ENCODE measurements around the gene TOMM22. TPM values are rescaled to one million over a fixed set of nuclear protein-coding genes. Genes with fewer than 3 reads are reported as not detected.
"Not testable (repeated sequence)": the region's sequence is repeated elsewhere in the genome, so short reads cannot be mapped to it uniquely, and the experiment has no call there.

TOMM22 gene
- 55.7 TPM for total RNA-seq
- long read RNA-seq, transcript TOMM22-201 (4 exons, 2,040 nt) = major isoform, 48 of 51 reads
- long read RNA-seq, partial matches to known transcripts = 1 of 51 reads
- long read RNA-seq, other reads (novel, unspliced or antisense) = 1 of 51 reads

DNA sequence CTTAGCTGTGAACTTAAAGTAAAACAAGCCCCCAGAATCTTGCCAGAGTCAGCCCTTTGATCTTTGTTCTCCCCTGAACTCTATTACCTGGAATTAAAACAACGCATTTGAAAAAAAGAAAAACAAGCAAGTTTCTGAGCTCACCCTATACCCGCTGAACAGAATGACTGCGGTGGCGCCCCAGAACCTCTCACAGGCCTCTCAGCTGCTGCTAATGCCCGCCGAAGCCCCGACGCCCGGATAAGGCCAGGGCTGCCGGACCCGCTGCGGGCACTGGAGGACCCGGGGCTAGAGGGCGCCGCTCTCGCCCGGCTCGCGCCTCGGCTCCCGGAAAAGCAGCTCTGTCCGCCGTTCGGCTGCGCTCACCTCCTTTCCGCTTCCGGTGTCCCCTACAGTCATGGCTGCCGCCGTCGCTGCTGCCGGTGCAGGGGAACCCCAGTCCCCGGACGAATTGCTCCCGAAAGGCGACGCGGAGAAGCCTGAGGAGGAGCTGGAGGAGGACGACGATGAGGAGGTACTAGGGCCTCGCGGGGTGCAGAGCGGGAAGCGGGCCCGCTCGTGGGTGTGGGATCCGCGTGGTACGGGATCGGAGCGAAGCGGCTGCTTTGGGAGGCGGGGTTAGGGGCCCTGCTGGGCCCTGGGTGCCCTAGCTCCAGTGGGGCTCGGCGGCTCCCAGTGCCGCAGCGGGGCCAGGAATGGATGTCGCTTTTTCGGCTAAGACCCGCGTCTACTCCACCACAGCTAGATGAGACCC, at the start of gene TOMM22:
Gene TOMM22 (plus strand): TSS at position 376 of the 754 bp plus-strand sequence. CDS start 22 bp downstream, at position 398.
- intact Hi-C loops (cut with DNase I) = no loop called here
- DNase-seq (ENCODE audit: low spot score) = peak; percentile 97

DNA sequence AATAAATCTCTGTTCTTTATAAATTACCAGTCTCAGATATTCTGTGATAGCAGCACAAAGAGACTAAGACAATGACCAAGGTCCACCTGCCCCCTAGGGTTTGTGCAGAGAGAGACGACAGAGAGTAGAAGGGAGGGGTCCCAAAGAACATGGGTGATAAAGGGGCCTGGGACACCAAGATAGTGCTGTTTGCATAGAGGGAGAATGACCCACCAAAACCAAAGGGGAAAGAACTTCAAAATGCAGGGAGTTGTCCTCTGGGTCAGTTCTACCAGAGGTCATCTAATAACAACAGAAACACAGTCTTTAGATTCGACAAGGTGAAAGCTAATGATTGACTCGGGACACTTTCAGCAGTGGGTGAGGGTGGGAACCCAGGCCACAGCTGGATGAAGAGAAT, 49.2 kb upstream of the TOMM22 start:
- no peak for DNase-seq (ENCODE audit: low spot score)
- intact Hi-C loops (cut with DNase I) = no loop called here

DNA sequence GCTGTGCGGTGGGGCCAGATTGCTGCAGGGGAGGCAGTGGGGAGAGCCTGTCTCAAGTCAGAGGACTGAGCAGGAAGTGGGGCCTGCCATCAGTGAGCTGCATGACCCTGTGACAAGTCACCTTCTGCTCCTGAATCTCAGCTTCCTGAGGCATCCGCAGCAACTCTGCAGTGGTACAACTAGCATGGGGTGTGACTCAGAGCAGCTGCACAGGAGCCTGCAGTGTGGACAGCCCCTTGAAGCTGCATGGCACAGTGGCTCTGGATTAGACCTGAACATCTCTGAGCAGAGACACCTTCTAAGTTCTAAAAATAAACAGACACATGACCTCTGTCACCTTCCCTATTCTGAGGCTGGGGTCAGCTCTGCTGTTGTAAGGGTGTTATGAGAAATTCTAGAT, 43.5 kb upstream of the TOMM22 start:
- DNase-seq (ENCODE audit: low spot score) = no peak
- intact Hi-C loops (cut with DNase I) = no loop called here

DNA sequence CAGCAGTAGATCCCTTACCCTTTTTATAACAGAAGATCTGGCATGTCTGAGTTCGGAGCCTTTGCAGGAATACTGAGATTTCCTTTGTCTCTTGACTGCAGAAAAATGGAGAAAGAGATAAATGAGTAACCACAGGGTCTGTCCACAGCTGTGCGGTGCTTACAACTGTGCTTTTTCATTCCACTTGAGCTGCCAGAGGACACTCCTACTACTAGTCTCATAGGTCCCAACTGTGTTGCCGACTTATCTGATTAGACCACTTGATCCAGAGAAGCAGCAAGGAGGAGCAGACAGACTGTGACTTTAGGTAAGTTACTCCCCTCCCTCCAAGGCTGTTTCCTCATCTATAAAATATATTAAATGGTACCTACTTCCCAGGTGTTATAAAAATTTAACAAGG, 43.0 kb upstream of the TOMM22 start:
- intact Hi-C loops (cut with DNase I) = no loop called here
- DNase-seq (ENCODE audit: low spot score) = no peak

DNA sequence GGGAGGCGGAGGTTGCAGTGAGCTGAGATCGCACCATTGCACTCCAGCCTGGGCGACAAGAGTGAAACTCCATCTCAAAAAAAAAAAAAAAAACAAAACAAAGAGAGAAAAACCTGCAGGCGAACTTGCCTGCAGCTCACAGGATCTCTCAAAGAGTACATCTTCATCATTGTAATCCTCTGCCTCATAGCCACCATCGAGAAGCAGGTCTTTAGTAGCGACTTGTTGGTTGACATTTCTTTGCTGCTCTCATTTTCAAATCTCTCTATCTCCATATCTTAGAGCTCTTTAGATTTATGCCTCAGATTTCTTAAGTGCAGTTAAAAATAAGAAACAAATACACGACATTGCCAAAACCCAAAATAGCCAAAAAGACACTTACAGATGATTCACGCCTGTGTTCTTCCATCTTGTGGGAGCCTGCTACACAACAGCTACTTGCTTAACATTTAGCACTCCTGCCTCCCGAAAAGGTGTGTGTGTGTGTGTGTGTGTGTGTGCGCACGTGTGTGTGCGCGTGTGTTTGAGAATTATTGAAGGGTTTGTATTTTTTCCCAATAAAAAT, 40.2 kb upstream of the TOMM22 start:
- DNase-seq (ENCODE audit: low spot score) = no peak

DNA sequence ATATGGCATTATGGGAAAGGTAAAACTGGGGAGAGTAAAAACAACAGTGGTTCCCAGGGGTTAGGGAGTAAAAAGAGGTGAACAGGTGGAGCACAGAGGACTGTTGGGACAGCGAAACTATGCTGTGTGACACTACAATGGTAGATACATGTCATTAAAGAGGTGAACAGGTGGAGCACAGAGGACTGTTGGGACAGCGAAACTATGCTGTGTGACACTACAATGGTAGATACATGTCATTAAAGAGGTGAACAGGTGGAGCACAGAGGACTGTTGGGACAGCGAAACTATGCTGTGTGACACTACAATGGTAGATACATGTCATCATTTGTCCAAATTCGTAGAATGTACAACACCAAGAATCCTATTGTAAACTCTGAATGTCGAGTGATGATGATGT, 37.5 kb upstream of the TOMM22 start:
- intact Hi-C loops (cut with DNase I); DNase-seq (ENCODE audit: low spot score): not testable (repeated sequence)

More for the DNA sequence above, 40.2 kb upstream of the TOMM22 start:
- intact Hi-C loops (cut with DNase I) = no loop called here

DNA sequence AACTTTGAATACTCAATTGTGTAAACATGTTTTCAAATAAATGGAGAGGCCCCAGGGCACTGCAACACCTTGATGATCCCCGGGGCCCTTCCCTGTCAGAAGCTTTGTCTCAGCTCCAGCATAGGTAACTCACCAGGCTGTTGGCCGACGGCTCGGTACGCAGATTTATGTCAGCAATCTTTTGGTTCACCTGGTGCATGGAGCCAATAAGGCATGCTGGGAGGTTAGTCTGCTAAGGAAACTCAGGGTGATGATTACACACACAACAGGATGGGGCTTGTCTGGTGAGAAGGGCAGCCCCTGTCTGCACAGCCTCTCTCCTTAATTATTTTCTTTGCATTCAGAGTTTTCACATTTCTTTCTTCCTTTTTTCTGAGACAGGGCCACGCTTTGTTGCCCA, 36.3 kb upstream of the TOMM22 start:
- no peak for DNase-seq (ENCODE audit: low spot score)
- intact Hi-C loops (cut with DNase I) = no loop called here

DNA sequence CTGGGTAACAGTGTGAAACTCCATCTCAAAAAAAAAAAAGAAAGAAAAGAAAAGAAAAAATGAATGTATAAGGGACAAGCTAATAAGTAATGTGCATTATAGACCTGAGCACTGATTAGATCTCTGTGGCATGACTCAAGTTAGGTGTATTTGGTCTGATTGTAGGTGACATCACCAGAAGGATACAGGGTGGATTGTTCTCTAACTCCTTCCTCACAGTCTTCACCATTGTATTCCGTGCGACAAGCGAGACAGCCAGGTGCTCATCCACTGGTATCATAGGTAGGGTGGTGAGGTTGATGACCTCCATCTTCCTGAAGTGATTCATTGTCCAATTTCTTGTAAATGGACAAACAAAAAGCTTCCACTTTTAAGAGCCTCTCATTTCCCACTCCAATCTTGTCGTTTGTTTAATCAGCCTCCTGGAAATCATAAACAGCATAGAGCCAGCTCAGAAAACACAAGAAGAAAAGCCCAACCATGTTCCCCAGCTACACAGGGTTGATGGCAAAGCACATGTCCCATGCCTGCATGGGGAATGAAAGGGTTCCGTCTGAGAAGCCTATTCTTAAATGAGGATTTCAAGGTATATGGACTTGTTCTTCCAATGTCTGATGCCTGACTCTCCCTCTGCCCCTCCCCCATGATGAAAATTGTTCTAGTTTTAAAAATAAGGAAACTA, 31.8 kb upstream of the TOMM22 start:
- intact Hi-C loops (cut with DNase I) = no loop called here
- no peak for DNase-seq (ENCODE audit: low spot score)

DNA sequence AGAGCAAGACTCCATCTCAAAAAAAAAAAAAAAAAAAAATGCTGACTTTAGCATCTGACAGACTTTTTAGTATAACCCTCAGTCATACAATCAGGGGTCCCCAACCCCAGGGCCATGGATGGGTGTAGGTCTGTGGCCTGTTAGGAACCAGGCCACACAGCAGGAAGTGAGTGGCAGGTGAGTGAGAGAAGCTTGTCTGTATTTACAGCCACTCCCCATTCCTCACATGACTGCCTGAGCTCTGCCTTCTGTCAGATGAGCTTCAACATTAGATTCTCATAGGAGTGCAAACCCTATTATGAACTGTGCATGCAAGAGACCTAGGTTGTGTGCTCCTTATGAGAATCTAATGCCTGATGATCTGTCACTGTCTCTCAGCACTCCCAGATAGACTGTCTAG, 28.9 kb upstream of the TOMM22 start:
- no peak for DNase-seq (ENCODE audit: low spot score)
- intact Hi-C loops (cut with DNase I) = no loop called here

DNA sequence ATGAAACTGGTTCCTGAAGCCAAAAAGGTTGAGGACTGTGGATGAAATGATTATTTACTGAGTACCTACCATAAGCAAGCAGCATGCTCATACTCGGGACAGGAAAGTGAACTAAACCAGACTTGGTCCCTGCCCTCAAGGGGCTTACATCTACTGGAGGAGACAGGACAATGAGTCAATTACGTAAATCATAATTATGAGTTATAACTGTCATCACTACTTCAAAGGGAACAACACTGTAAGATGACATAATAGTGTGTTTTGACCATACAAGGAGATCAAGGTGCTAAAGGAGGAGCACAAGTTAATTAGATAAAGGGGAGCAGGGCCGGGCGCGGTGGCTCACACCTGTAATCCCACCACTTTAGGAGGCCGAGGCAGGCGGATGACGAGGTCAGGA, 28.0 kb upstream of the TOMM22 start:
- intact Hi-C loops (cut with DNase I) = no loop called here
- no peak for DNase-seq (ENCODE audit: low spot score)

DNA sequence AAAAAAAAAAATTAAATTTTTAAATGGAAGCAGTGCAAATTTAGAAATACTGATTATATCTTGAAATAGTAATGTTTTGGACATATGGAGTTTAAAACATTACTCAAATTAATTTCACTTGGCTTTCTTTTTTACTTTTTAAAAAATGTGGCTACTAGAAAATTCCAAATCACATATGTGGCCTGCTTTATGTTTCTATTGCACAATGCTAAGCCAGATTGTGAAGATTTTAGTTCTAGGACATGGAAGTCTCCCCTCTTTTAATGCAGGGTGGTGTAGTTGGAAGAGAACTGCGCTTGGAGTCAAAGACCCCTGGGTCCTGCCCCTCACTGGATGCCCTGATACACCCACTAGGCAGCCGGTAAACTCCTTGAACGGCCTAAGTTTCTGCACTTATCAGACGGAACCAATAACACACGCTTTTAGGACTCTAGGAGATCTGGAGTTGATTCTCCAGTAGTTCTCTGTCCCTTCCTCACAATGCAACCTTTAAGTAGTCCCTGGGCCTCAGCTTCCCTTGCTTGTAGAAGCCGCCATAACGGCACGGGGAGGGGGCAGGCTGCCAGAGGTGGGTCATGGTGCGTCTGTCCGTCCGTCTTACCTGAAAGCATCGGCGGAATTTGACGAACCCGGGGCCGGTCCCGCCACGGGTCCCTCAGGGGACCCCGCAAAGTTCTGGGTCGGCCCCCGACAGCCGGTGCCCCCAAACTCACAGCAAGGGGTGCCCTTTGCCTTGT, 26.1 kb upstream of the TOMM22 start:
- intact Hi-C loops (cut with DNase I) = no loop called here
- no peak for DNase-seq (ENCODE audit: low spot score)

DNA sequence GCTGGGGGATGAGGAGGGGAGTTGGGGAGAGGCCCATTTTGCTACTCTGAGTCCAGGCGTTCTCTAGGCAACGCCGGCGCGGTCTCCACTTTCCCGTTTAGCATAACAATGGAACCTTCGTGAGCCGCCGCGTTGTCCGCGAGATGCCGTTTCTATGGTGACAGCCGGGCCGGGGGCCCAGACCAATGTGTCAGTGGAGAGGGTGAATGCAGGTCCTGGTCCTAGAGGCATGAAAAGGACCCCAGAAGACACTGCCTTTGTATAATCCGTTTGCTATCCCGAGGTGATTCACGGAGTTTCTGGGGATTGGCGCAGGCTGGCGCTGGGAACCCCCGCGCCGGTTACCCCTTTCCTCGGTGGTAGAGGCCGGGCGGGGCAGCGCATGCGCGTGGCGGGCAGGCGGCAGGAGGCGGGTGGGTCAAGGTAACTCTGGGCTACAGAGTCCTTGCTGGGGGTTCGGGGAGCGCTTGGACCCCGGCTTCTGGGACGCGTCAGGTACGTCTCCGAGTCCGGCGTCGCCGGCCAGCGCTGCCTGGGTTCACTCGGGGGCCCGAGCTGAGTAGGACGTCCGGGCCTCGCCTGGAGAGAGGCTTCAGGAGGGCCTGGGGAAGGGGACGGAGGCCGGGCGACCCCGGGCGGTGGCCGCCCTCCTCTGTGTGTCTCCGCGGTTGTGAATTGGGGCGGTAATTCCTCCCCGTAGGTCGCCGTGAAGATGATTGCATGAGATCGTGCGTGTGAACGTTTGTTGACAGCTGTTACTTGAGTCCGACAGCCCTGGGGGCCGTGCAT, 25.3 kb upstream of the TOMM22 start, which contains the start of the genes CBY1 and FAM227A:
Gene CBY1 (plus strand): TSS at position 383 of the 789 bp plus-strand sequence. CDS start 11,417 bp downstream, outside the sequence.
Gene FAM227A (minus strand): TSS at position 137 of the 789 bp plus-strand sequence. CDS start 6,224 bp downstream, outside the sequence.
- intact Hi-C loops (cut with DNase I) = no loop called here

DNA sequence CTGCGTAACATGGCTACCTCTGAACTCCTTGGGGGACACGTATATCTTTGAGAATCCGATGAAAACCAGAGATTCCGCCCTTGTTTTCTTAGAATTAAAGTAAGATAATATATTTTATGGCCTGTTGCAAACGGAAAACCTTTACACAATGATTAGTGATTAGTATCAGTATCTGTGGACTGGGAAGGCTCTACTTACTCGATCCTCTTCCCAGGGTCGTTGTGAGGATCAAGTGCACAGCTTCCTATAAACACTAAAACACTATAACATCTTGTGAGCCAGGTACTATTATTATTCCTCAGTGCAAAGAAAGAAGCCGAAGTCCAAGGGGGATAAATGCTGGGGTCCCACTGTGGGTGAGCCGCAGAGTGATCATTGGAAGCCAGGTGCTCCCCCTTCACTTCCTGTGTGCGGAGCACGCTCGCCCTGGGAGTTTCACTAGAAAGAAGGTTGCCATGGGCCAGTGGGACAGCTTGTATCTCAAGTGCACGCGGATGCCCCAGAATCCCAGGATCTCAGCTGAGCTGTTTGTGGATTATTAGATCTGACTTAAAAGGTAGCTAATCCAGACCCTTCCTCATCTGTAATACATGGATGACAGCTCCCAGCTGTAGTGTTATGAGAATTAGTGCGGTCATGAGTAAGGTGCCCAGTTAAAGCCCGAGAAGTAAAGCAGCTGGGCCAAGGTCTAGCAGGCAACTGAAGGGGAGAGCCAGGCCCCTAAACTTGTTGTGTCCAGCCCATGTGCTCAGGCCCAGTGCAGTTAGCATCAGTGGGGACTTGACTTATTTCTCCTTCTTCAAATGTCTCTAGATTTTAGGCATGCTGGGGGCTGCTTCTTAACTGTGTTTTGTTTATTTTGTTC, 24.5 kb upstream of the TOMM22 start:
- DNase-seq (ENCODE audit: low spot score) = no peak
- intact Hi-C loops (cut with DNase I) = no loop called here

More for the DNA sequence above, 25.3 kb upstream of the TOMM22 start, which contains the start of the genes CBY1 and FAM227A:
- DNase-seq (ENCODE audit: low spot score) = peak; percentile 94

DNA sequence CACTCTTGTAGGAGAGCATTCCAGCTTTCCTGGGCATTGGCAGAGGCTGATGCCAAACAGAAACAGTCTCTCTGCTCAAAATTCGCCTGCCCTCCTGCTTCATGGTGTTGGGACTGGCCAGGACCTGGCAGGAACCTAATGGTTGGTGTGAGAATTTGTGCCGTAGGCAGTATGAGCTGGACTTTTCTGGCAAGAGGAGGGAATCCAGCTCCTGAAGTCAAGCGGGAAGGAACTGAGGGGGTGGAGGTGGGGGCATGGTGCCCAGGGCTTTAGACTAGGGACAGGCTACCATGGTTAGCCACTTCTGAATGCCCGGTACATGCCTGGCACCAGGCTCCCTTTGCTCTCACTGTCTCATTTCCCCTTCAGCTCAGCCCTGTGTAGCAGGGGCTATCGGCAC, 6.9 kb upstream of the TOMM22 start:
- DNase-seq (ENCODE audit: low spot score) = no peak
- intact Hi-C loops (cut with DNase I) = no loop called here

DNA sequence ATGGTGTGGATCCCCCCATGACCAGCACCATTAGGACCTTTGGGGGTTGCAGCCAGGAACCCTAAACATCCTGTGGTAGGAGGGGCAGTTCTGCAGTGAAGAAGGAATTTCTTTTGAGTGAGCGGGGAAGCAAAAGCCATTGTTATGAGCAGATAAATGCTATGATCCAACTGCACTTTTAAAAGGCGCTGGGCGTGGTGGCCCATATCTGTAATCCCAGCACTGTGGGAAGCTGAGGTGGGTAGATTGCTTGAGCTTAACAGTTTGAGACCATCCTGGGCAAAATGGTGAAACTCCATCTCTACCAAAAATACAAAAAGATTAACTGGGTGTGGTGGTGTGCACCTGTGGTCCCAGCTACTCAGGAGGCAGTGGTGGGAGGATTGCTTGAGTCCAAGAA, 5.9 kb upstream of the TOMM22 start:
- intact Hi-C loops (cut with DNase I) = no loop called here
- DNase-seq (ENCODE audit: low spot score) = no peak

DNA sequence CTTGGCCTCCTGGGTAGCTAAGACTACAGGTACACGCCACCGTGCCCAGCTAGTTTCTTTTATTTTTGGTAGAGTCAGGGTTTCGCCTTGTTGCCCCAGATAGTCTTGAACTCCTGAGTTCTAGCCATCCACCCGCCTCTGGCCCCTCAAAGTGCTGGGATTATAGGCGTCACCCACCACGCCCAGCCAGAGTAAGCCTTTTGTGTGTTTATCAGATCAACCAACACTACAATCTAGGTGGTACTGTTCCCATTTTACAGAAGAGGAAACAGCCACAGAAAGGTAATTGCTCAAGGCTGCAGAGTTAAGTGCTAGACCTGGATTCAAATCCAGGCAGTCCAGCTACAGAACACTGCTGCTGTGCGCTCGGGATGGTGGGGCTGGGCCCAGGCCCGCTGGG, 3.1 kb downstream of the TOMM22 start:
- intact Hi-C loops (cut with DNase I) = no loop called here

DNA sequence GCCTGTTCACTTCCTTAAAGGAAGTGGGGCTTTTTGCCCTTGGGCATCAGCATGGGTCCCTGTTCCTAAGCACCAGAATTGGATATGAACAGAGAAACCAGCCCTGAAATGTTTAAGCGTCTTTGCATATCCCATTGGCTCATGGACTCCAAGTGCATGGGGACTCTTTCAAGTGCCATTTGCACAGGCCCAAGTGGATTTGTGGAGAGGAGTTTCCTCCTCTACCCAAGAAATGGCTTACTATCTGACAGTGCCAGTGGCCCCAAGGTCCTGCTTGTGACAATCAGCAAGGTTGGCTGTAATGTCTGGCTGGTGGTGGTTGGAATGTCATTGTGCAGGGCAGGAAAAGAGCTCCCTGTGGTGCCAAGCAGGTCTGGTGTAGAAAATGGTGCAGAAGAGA, 4.0 kb downstream of the TOMM22 start:
- DNase-seq (ENCODE audit: low spot score) = no peak
- intact Hi-C loops (cut with DNase I) = no loop called here

More for the DNA sequence above, 3.1 kb downstream of the TOMM22 start:
- no peak for DNase-seq (ENCODE audit: low spot score)

DNA sequence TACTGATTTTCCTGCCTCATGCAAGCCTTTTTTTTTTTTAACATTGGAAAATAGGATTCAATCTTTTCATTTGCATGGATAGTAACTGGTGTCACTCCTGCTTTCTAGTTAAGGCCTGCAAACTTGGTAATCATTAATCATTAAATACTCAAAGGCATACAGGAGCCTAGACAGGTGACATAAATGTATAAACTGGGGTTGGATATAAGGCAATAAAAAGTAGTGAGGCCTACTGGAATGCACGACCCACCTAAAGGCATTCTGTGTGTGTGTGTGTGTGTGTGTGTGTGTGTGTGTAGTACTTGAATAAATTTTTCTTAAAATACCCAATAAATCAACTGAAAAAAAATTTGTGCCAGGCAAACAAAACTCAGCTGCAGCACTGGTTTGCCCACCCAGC, 7.9 kb downstream of the TOMM22 start:
- no peak for DNase-seq (ENCODE audit: low spot score)
- intact Hi-C loops (cut with DNase I) = no loop called here
